Gastrocnemius medialis (tissue), 4 donors: Measurements from ENCODE around the gene ELOVL7. TPM values are rescaled to one million over a fixed set of nuclear protein-coding genes. Genes with fewer than 3 reads are reported as not detected.
"Not testable (repeated sequence)": the region's sequence is repeated elsewhere in the genome, so short reads cannot be mapped to it uniquely, and the experiment has no call there.

Experiments used
- ATAC-seq, 2 donors: fragments of 150-250 bp; one replicate each; pipeline ENCODE4 v1.9.1; 2016
- DNase-seq, 2 donors: peaks; one replicate each; pipeline ENCODE4 v3.0.0-alpha.2; 2019
- H3K27ac ChIP-seq, 4 donors: fragments of 200-600 bp; sonication (generic); 1 replicate in 1 of 4; 2 replicates in 3 of 4; pipeline ENCODE4 v1.5.1; 2016 to 2018; ENCODE audit warnings: mild to moderate bottlenecking in 2 of 4, moderate library complexity in 1 of 4
- H3K27me3 ChIP-seq, 3 donors: fragments of 200-600 bp; sonication (generic) in 2 of 3; 1 replicate in 1 of 3; 2 replicates in 2 of 3; pipeline versions ENCODE4 v1.5.1 to v1.6.0; 2016 to 2019; ENCODE audit warnings: mild to moderate bottlenecking in 1 of 3, moderate library complexity in 1 of 3
- H3K36me3 ChIP-seq, 2 donors: fragments of 200-600 bp; sonication (generic) in 1 of 2; one replicate each; pipeline ENCODE4 v1.5.1; 2017 to 2018
- H3K4me1 ChIP-seq, 2 donors: fragments of 200-600 bp; sonication (generic) in 1 of 2; one replicate each; pipeline ENCODE4 v1.5.1; 2016 to 2017; ENCODE audit warnings: mild to moderate bottlenecking in 2 of 2
- H3K4me3 ChIP-seq, 4 donors: fragments of 200-600 bp; sonication (generic) in 3 of 4; 1 replicate in 1 of 4; 2 replicates in 3 of 4; pipeline ENCODE4 v1.5.1; 2016 to 2019; ENCODE audit warnings: mild to moderate bottlenecking in 2 of 4
- H3K9me3 ChIP-seq, 3 donors: fragments of 200-600 bp; sonication (generic) in 2 of 3; 1 replicate in 1 of 3; 2 replicates in 2 of 3; pipeline ENCODE4 v1.5.1; 2016 to 2019
- POLR2A ChIP-seq, 2 donors: fragments of 450-650 bp; IDR thresholded peaks; one replicate each; pipeline ENCODE4 v1.6.1; 2017; ENCODE audit warnings: antibody characterized with exemption in 2 of 2, mild to moderate bottlenecking in 2 of 2, moderate library complexity in 2 of 2
- in situ Hi-C, 4 donors: fragments of 200-750 bp; cut with MboI; loops; one replicate each; pipeline versions ENCODE4 v1.15.0 to v1.8.0; 2017; ENCODE audit warnings: low sequenced_read_pairs in 4 of 4
- intact Hi-C: fragments of 100-400 bp; cut with DNase I; formaldehyde crosslinking; loops from one replicate; pipeline ENCODE4 v1.15.1; 2023; ENCODE audit warnings: low total_unique reads
- total RNA-seq, 4 donors: library from RNA; depleted of rRNA; stranded (reverse); fragments of >200 nt; gene quantifications; one replicate each; pipeline versions ENCODE4 v1.1.0 to v1.2.3, GENCODE V29; 2016
- TF ChIP-seq, protein P1 (sequence below), 5 experiments: fragments of 450-650 bp in 3 of 5; fragments of 200-600 bp in 2 of 5; sonication (generic) in 2 of 5; IDR thresholded peaks in 4 of 5; conservative IDR thresholded peaks in 1 of 5; 1 replicate in 4 of 5; 2 replicates in 1 of 5; pipeline ENCODE4 v1.5.1; 2016 to 2019; ENCODE audit warnings: antibody characterized with exemption in 5 of 5, mild to moderate bottlenecking in 3 of 5, moderate library complexity in 3 of 5

ELOVL7 gene
- total RNA-seq, 4 donors from 2014 or later, result 0.53 to 1.0 (median 0.83) TPM

GRCh38 chr5:60821488-60822284 is 22.4 kb downstream of the ELOVL7 start:
- H3K4me3 ChIP-seq, result no peak overlapping the region
- in situ Hi-C loops (no loop called here), intact Hi-C loops (no loop called here)
- no peaks in the 10 kb centered on the region for H3K9me3 ChIP-seq
- ATAC-seq, result no peak
- no peaks in the 10 kb centered on the region for H3K4me1 ChIP-seq
- H3K27me3 ChIP-seq, result no peaks in the 10 kb centered on the region
- no peak for DNase-seq
- TF ChIP-seq, protein P1, sequence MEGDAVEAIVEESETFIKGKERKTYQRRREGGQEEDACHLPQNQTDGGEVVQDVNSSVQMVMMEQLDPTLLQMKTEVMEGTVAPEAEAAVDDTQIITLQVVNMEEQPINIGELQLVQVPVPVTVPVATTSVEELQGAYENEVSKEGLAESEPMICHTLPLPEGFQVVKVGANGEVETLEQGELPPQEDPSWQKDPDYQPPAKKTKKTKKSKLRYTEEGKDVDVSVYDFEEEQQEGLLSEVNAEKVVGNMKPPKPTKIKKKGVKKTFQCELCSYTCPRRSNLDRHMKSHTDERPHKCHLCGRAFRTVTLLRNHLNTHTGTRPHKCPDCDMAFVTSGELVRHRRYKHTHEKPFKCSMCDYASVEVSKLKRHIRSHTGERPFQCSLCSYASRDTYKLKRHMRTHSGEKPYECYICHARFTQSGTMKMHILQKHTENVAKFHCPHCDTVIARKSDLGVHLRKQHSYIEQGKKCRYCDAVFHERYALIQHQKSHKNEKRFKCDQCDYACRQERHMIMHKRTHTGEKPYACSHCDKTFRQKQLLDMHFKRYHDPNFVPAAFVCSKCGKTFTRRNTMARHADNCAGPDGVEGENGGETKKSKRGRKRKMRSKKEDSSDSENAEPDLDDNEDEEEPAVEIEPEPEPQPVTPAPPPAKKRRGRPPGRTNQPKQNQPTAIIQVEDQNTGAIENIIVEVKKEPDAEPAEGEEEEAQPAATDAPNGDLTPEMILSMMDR (IDR thresholded peaks at IDR 0.05 in 4 of 5, conservative IDR thresholded peaks at IDR 0.05 in 1 of 5), result no peak
- TF ChIP-seq POLR2A (IDR thresholded peaks at IDR 0.05), result no peak
- no peaks in the 10 kb centered on the region for H3K36me3 ChIP-seq
- no peak overlapping the region for H3K27ac ChIP-seq

DNA sequence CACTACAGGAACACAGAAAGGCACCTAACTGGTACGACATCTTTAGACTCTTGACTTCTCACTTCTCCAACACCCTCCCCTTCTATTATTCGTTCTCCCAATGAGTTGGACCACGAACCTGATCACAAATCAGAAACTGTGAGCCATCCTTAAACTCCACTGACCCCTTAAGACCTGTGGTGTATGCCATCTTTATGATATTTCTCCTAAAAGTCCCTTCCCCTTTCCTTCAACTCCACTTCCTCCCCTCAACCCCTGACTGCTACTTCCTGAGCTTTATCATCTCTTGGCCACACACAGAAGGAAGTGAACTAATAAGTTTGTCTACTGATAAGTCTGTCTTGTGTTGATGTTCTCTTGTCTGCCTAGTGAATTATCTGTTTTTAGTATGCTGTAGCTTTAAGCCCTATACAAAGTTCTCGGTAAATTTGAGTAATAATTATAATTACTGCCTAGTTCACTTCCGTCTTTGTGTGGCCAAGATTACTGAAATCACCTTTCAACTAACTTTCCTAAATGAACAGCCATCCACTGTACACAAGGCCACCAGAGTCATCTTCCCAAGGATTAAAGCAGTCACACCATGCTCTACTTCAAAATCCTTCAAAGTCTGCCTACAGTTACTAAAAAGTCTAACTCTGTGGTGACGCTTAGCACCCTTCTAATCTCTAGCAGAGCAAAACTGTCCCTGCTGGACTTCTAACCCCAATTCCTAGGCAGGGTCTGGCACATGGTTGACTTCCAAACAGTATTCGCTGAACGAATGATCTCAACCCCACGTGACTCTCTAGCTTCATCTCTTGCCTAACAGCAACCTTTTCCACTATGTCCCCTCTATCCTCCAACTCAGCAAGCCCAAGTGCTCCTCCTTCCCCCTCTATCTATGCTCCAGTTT is 23.2 kb downstream of the ELOVL7 start:
- no peaks in the 10 kb centered on the region for H3K36me3 ChIP-seq
- no peak overlapping the region for H3K4me3 ChIP-seq
- H3K27me3 ChIP-seq, result no peaks in the 10 kb centered on the region
- no peaks in the 10 kb centered on the region for H3K9me3 ChIP-seq
- DNase-seq (no peak), ATAC-seq (no peak)
- in situ Hi-C loops (no loop called here), intact Hi-C loops (no loop called here)
- no peak for TF ChIP-seq POLR2A (IDR thresholded peaks at IDR 0.05)
- TF ChIP-seq, protein P1 (IDR thresholded peaks at IDR 0.05 in 4 of 5, conservative IDR thresholded peaks at IDR 0.05 in 1 of 5), result no peak
- no peak overlapping the region for H3K27ac ChIP-seq
- no peaks in the 10 kb centered on the region for H3K4me1 ChIP-seq

DNA sequence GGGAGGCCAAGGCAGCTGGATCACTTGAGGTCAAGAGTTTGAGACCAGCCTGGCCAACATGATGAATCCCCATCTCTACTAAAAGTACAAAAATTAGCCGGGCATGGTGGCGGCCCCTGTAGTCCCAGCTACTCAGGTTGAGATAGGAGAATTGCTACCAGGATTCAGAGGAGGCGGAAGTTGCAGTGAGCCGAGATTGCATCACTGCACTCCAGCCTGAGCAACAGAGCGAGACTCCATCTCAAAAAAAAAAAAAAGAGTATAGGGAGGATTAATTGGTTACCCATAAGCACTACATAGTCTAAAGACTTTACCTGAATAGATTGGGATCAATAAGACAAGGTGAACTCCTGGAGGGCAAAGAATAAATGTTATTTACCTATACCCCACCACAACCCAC is 27.9 kb downstream of the ELOVL7 start:
- ATAC-seq, H3K9me3 ChIP-seq, H3K27me3 ChIP-seq, intact Hi-C loops, DNase-seq, H3K4me3 ChIP-seq, H3K27ac ChIP-seq, H3K36me3 ChIP-seq, H3K4me1 ChIP-seq, in situ Hi-C loops: not testable (repeated sequence)

DNA sequence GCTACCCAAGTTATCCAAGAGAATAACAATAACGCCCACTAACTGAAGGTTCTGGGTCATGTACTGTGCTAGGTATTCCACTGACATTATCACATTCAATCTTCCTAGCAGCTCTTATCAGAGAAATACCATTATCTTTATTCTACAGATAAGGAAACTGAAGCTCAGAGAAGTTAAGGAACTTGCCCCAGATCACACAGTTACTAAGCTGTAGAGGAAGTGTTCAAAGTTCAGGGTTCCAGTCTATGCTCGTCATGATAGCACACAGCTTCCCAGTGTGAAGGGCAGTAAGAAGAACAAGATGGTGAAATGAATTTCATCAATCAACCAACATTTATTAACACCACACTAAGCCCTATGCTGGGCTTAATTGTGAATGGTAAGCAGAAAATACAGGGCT is 29.6 kb downstream of the ELOVL7 start:
- intact Hi-C loops (no loop called here), in situ Hi-C loops (no loop called here)
- Histone ChIP-seq H3K27me3 (no peaks in the 10 kb centered on the region), H3K27ac (no peak overlapping the region), H3K4me1 (no peaks in the 10 kb centered on the region), H3K9me3 (no peaks in the 10 kb centered on the region), H3K36me3 (no peaks in the 10 kb centered on the region), H3K4me3 (no peak overlapping the region)
- no peak for TF ChIP-seq POLR2A (IDR thresholded peaks at IDR 0.05)
- TF ChIP-seq, protein P1 (IDR thresholded peaks at IDR 0.05 in 4 of 5, conservative IDR thresholded peaks at IDR 0.05 in 1 of 5), result no peak
- ATAC-seq, result no peak
- no peak for DNase-seq

- Histone ChIP-seq H3K36me3 (no peaks in the 10 kb centered on the region), H3K9me3 (no peaks in the 10 kb centered on the region), H3K27me3 (no peaks in the 10 kb centered on the region), H3K4me1 (no peaks in the 10 kb centered on the region), H3K4me3 (no peak overlapping the region), H3K27ac (no peak overlapping the region)
- TF ChIP-seq, protein P1 (IDR thresholded peaks at IDR 0.05 in 4 of 5, conservative IDR thresholded peaks at IDR 0.05 in 1 of 5), result no peak
- ATAC-seq (no peak), DNase-seq (no peak)
- intact Hi-C loops (no loop called here), in situ Hi-C loops (no loop called here)
Measured at GRCh38 chr5:60812426-60812825, 31.6 kb downstream of the ELOVL7 start.
